Right lobe of liver (tissue), 4 donors: ENCODE data around the gene KIAA0513.

Experiments used
- CTCF ChIP-seq, 4 donors: fragments of 200-600 bp in 3 of 4; fragments of 450-650 bp in 1 of 4; IDR thresholded peaks; one replicate each; pipeline versions ENCODE4 v1.5.1 to v1.8.0; 2016 to 2022; ENCODE audit warnings: antibody characterized with exemption in 4 of 4, mild to moderate bottlenecking in 2 of 4
- POLR2A ChIP-seq: fragments of 450-650 bp; IDR thresholded peaks from one replicate; pipeline ENCODE4 v1.6.1; 2017; ENCODE audit warnings: antibody characterized with exemption, mild to moderate bottlenecking
- donor health status: DM: no; HTN: no; CAD: no.
- donor health status: DM: no; HTN: no; CAD: no.
- donor health status: DM: no; HTN: yes; CAD: no.

- TF ChIP-seq CTCF (IDR thresholded peaks at IDR 0.05), result no peak
- TF ChIP-seq POLR2A, result no peak
Observed at GRCh38 chr16:85025781-85026653, 1.6 kb upstream of the KIAA0513 start.
